Measurements from ENCODE around the gene ATRIP. TPM values are rescaled to one million over a fixed set of nuclear protein-coding genes. Genes with fewer than 3 reads are reported as not detected.

The ATRIP gene
- total and polyA plus RNA-seq, 2 of the 4 experiments (the other 2 are of a cell fraction) = 6.8 to 10.8 TPM

DNA sequence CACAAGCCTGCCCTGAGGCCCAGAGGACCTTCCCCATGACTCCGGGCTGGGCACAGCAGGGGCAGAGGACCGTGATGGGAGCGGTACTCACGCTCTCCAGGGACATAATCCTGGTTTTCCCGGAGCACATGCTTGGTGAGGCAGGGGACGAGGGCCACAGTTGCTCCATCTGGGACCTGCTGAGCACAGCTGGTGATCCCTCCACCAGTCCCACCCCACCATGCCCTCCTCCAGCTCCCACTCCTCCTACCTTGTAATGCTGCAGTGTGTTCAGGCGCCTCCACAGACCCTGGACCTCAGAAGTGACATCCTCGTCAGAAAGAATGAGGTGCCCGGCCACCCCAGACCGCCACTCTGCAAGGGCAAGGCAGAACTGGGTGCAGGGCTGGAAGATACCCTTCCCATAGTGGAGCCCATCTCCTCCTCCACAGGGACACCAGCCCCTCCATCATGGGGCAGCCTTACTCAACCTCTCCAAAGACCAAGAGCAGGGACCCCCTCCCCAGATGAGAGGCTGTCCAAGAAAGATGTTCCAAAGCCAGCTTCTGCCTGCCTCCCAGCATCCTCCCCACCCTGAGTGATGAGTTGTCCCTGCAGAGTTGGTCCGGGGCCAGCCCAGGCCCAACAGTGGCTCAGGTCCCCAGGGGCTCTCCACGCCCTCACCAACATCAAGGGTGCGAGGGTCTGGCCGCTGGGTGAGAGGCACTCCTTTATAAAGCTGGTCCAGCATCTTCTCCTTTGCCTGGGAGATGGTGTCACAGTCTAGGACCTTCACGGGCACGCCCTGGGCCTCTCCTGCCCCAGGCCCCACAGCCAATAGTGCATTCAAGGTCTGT, 36.1 kb upstream of the ATRIP start:
- no peak overlapping the region for H2AFZ ChIP-seq (replicated peaks; ENCODE audit: low read length, poor library complexity)
- no peak overlapping the region for H3K27ac ChIP-seq (ENCODE audit: insufficient read depth, low read length)
- no peak overlapping the region for H2BK15ac ChIP-seq (ENCODE audit: low read depth, low read length)
- no peaks in the 10 kb centered on the region for H3K9me1 ChIP-seq (ENCODE audit: insufficient read depth, low read length)
- H3K36me3 ChIP-seq (ENCODE audit: control insufficient read depth, insufficient read depth, low read length) = peaks cover 81% of the 10 kb centered on the region
- no peak for ATAC-seq (ENCODE audit: low read depth)
- H3K79me1 ChIP-seq (ENCODE audit: low read depth in 1 of 2, low read length in 2 of 2) = no peaks in the 10 kb centered on the region
- H3K27me3 ChIP-seq (ENCODE audit: control insufficient read depth, insufficient read depth, low read length) = no peaks in the 10 kb centered on the region
- dilution Hi-C loops (cut with HindIII; ENCODE audit: low sequenced_read_pairs, unreplicated experiment) = no loop called here
- H4K5ac ChIP-seq (ENCODE audit: low read depth, low read length) = no peak overlapping the region
- in situ Hi-C loops (cut with MboI; ENCODE audit: low sequenced_read_pairs) = no loop called here
- no peak overlapping the region for H2BK5ac ChIP-seq (ENCODE audit: low read depth, low read length, poor library complexity, severe bottlenecking)
- no peak overlapping the region for H2AK5ac ChIP-seq (ENCODE audit: low read depth, low read length)
- no peak overlapping the region for H2BK120ac ChIP-seq (ENCODE audit: low read depth, low read length)
- no peak for DNase-seq
- WGBS, 2 experiments (ENCODE audit: extremely low coverage in 2 of 2, insufficient read length in 1 of 2) = 98% methylated on average over 9 of the region's 16 CpGs; no CpG with 5 or more reads in 1 of the 2 experiments
- no peak overlapping the region for H3K18ac ChIP-seq (ENCODE audit: low read depth, low read length)
- H4K20me1 ChIP-seq (ENCODE audit: insufficient read depth, low read length) = no peaks in the 10 kb centered on the region; the same call in 1 of the 2 replicates
- no TSS peak for BruUV-seq (replicated peaks)
- H2AK9ac ChIP-seq (replicated peaks; ENCODE audit: low read depth, low read length, poor library complexity) = no peak overlapping the region
- H3K56ac ChIP-seq (ENCODE audit: extremely low read depth, insufficient read depth, low read length) = no peak overlapping the region
- no peak overlapping the region for H3K14ac ChIP-seq (replicated peaks; ENCODE audit: low read depth, low read length)
- no peaks in the 10 kb centered on the region for H3K9me3 ChIP-seq (ENCODE audit: control insufficient read depth, insufficient read depth, low read length)
- ChIA-PET CTCF (no interaction called here), POLR2A (ENCODE audit: unreplicated experiment) (no interaction called here)
- H3K23ac ChIP-seq (ENCODE audit: low read depth, low read length) = no peak overlapping the region
- no peak overlapping the region for H4K91ac ChIP-seq (ENCODE audit: insufficient read depth, low read depth, low read length)
- H3K4ac ChIP-seq (ENCODE audit: low read depth, low read length) = no peak overlapping the region
- H4K8ac ChIP-seq (ENCODE audit: low read depth in 2 of 2, low read length in 2 of 2) = no peak overlapping the region
- no peak overlapping the region for H3K4me3 ChIP-seq (ENCODE audit: insufficient read depth, low read depth, low read length)
- intact Hi-C loops (cut with micrococcal nuclease) = no loop called here
- H3K9ac ChIP-seq (ENCODE audit: low read depth, low read length) = no peak overlapping the region
- H3K4me2 ChIP-seq (ENCODE audit: low read depth, low read length) = no peak overlapping the region
- no peak overlapping the region for H2BK20ac ChIP-seq (ENCODE audit: low read depth, low read length)
- TF ChIP-seq, protein P1, sequence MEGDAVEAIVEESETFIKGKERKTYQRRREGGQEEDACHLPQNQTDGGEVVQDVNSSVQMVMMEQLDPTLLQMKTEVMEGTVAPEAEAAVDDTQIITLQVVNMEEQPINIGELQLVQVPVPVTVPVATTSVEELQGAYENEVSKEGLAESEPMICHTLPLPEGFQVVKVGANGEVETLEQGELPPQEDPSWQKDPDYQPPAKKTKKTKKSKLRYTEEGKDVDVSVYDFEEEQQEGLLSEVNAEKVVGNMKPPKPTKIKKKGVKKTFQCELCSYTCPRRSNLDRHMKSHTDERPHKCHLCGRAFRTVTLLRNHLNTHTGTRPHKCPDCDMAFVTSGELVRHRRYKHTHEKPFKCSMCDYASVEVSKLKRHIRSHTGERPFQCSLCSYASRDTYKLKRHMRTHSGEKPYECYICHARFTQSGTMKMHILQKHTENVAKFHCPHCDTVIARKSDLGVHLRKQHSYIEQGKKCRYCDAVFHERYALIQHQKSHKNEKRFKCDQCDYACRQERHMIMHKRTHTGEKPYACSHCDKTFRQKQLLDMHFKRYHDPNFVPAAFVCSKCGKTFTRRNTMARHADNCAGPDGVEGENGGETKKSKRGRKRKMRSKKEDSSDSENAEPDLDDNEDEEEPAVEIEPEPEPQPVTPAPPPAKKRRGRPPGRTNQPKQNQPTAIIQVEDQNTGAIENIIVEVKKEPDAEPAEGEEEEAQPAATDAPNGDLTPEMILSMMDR (conservative IDR thresholded peaks at IDR 0.05; ENCODE audit: low read depth, low read length) = no peak
- TF ChIP-seq NFE2L2 (IDR thresholded peaks at IDR 0.05; ENCODE audit: low read depth, low read length) (no peak), RCOR1 (IDR thresholded peaks at IDR 0.05; ENCODE audit: insufficient replicate concordance, low read length) (no peak)
- H3K4me1 ChIP-seq (ENCODE audit: control insufficient read depth, insufficient read depth, low read length) = no peaks in the 10 kb centered on the region

Measured in IMR-90 (cell line).